Measurements from ENCODE around the gene TTYH3. TPM values are rescaled to one million over a fixed set of nuclear protein-coding genes. Genes with fewer than 3 reads are reported as not detected.
A peak's percentile ranks its signal among the peaks of the same experiment; 100 is the strongest.

The TTYH3 gene
- total RNA-seq, 1 experiment from 2014 or later: 25.0 TPM

DNA sequence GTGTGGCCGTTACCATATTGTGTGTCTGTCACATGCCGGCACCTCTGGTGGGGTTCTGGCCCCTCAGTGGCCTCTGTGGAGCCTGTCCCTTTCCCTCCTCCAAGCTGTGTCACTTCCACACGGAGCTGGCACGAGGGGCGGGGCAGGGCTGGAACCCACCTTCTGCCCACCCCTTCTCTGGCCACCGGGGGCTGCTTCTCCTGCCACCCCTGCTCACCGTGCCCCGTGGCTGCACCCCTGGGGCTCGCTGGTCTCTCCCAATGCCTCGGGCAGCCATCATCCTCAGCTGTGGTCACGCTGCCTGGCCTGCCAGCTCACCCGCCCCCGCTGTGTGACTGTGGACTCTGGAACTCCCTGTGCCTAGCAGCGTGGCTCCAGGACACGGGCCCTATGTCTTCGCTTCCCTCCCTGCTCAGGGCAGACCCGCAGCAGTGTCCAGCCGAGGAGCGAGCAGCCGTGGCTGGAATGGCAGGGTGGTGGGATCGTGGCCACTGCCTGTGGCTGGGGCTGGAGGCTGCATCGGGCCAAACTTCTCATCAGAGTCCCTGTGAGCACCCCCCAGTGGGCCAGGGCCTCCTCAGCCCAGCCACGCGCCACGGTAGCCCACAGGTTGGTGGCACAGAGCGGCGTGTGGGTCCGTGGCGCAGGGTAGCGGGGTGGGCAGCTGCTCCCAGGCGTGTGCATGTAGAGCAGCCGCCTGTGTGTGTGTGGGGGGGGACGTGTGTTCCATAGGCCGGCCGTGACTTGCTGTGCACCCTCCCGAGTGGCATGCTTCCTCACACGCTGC is 8.1 kb downstream of the TTYH3 start:
- Histone ChIP-seq H3K9ac (ENCODE audit: low read length) (no peak overlapping the region), H4K20me1 (ENCODE audit: low read length) (peaks cover 10% of the 10 kb centered on the region; the same call in 1 of the 2 replicates), H3F3A (ENCODE audit: low read length, unreplicated experiment) (no peaks in the 10 kb centered on the region), H3K9me3 (ENCODE audit: low read length) (no peaks in the 10 kb centered on the region), H3K9me2 (replicated peaks; ENCODE audit: low read length) (no peaks in the 10 kb centered on the region), H2AFZ (ENCODE audit: low read length) (no peak overlapping the region), H3K27me3 (ENCODE audit: low read length) (no peaks in the 10 kb centered on the region), H3K4me3 (ENCODE audit: low read length) (no peak overlapping the region), H3K79me2 (ENCODE audit: low read length) (peaks cover 32% of the 10 kb centered on the region), H3K27ac (ENCODE audit: low read length) (no peak overlapping the region), H3K4me1 (ENCODE audit: insufficient read depth, low read length) (no peaks in the 10 kb centered on the region), H3K36me3 (ENCODE audit: low read depth, low read length) (no peaks in the 10 kb centered on the region), H3K4me2 (ENCODE audit: low read length) (no peak overlapping the region)
- DNase-seq (no peak), ATAC-seq (no peak)
- POLR2A ChIA-PET (ENCODE audit: unreplicated experiment): no interaction called here
- no TSS peak for BruUV-seq (replicated peaks)
- intact Hi-C loops (cut with micrococcal nuclease): no loop called here
- CTCF ChIA-PET: no interaction called here
- TF ChIP-seq EZH2 (IDR thresholded peaks at IDR 0.05; ENCODE audit: low read length, unreplicated experiment) (no peak), EZH2phosphoT487 (IDR thresholded peaks at IDR 0.05; ENCODE audit: borderline replicate concordance, low read length) (no peak)
- TF ChIP-seq, protein P1, sequence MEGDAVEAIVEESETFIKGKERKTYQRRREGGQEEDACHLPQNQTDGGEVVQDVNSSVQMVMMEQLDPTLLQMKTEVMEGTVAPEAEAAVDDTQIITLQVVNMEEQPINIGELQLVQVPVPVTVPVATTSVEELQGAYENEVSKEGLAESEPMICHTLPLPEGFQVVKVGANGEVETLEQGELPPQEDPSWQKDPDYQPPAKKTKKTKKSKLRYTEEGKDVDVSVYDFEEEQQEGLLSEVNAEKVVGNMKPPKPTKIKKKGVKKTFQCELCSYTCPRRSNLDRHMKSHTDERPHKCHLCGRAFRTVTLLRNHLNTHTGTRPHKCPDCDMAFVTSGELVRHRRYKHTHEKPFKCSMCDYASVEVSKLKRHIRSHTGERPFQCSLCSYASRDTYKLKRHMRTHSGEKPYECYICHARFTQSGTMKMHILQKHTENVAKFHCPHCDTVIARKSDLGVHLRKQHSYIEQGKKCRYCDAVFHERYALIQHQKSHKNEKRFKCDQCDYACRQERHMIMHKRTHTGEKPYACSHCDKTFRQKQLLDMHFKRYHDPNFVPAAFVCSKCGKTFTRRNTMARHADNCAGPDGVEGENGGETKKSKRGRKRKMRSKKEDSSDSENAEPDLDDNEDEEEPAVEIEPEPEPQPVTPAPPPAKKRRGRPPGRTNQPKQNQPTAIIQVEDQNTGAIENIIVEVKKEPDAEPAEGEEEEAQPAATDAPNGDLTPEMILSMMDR (conservative IDR thresholded peaks at IDR 0.05; ENCODE audit: low read depth, low read length): no peak

DNA sequence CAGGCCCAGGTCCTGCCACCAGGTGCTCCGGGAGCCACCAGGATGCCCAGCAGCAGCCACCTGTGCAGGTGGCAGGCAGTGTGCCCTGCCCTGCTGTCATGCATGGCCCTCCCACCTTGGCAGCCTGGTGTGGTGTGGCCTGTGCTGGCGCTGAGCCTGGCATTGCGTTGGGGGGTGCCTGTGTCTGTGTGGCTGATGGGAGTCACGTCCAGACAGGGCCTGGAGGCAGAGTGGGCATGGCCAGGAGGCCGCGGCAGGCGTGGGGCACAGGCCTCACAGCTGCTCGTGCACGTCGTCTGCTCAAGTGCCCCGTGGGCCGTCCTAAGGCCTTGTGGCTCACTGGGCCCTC is 8.7 kb downstream of the TTYH3 start:
- Histone ChIP-seq H3K79me2 (ENCODE audit: low read length) (peaks cover 26% of the 10 kb centered on the region), H3F3A (ENCODE audit: low read length, unreplicated experiment) (no peaks in the 10 kb centered on the region), H3K9me2 (replicated peaks; ENCODE audit: low read length) (no peaks in the 10 kb centered on the region), H3K9me3 (ENCODE audit: low read length) (no peaks in the 10 kb centered on the region), H4K20me1 (ENCODE audit: low read length) (peaks cover 5% of the 10 kb centered on the region; the same call in 1 of the 2 replicates), H3K36me3 (ENCODE audit: low read depth, low read length) (no peaks in the 10 kb centered on the region), H3K4me2 (ENCODE audit: low read length) (no peak overlapping the region), H3K27me3 (ENCODE audit: low read length) (no peaks in the 10 kb centered on the region), H3K4me1 (ENCODE audit: insufficient read depth, low read length) (no peaks in the 10 kb centered on the region), H3K9ac (ENCODE audit: low read length) (no peak overlapping the region), H2AFZ (ENCODE audit: low read length) (no peak overlapping the region), H3K4me3 (ENCODE audit: low read length) (no peak overlapping the region), H3K27ac (ENCODE audit: low read length) (no peak overlapping the region)
- DNase-seq (no peak), ATAC-seq (no peak; the same call in 1 of the 2 replicates)
- BruUV-seq (replicated peaks): no TSS peak
- intact Hi-C loops (cut with micrococcal nuclease): no loop called here
- TF ChIP-seq EZH2phosphoT487 (IDR thresholded peaks at IDR 0.05; ENCODE audit: borderline replicate concordance, low read length) (no peak), EZH2 (IDR thresholded peaks at IDR 0.05; ENCODE audit: low read length, unreplicated experiment) (no peak)
- TF ChIP-seq, protein P1 (conservative IDR thresholded peaks at IDR 0.05; ENCODE audit: low read depth, low read length): no peak
- ChIA-PET CTCF (no interaction called here), POLR2A (ENCODE audit: unreplicated experiment) (no interaction called here)

DNA sequence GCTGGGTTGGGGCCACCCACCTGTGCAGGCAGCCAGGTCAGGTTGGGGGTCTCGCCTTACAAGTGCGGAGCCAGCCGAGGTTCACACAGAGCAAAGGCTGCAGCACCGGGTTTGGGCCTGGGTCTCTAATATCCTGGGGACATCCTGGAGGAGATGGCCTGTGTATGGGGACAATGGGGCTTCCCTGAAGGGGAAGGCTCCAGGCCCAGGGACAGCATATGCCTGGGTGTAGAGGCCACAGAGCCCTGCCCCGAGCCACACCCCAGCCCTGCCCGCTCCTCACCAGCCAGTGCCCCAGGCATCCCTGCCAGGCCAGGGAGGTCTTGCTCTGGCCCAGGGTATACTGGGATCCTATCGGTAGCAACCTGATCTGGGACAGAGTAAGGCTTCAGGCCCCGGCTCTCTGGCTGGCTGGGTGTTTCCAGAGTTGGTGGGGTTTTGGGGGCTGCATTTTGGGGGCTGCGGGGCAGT is 9.1 kb downstream of the TTYH3 start:
- H3K4me1 ChIP-seq (ENCODE audit: insufficient read depth, low read length): no peaks in the 10 kb centered on the region
- no peak overlapping the region for H3K4me3 ChIP-seq (ENCODE audit: low read length)
- peaks cover 2% of the 10 kb centered on the region; the same call in 1 of the 2 replicates for H4K20me1 ChIP-seq (ENCODE audit: low read length)
- intact Hi-C loops (cut with micrococcal nuclease): no loop called here
- H3K9me3 ChIP-seq (ENCODE audit: low read length): no peaks in the 10 kb centered on the region
- DNase-seq (no peak), ATAC-seq (peak; percentile 33)
- BruUV-seq (replicated peaks): no TSS peak
- H3F3A ChIP-seq (ENCODE audit: low read length, unreplicated experiment): no peaks in the 10 kb centered on the region
- H3K9me2 ChIP-seq (replicated peaks; ENCODE audit: low read length): no peaks in the 10 kb centered on the region
- H3K27ac ChIP-seq (ENCODE audit: low read length): no peak overlapping the region
- H3K79me2 ChIP-seq (ENCODE audit: low read length): peaks cover 22% of the 10 kb centered on the region
- H3K9ac ChIP-seq (ENCODE audit: low read length): no peak overlapping the region
- ChIA-PET POLR2A (ENCODE audit: unreplicated experiment) (no interaction called here), CTCF (no interaction called here)
- H3K27me3 ChIP-seq (ENCODE audit: low read length): no peaks in the 10 kb centered on the region
- H3K36me3 ChIP-seq (ENCODE audit: low read depth, low read length): no peaks in the 10 kb centered on the region
- no peak overlapping the region for H2AFZ ChIP-seq (ENCODE audit: low read length)
- no peak overlapping the region for H3K4me2 ChIP-seq (ENCODE audit: low read length)
- TF ChIP-seq EZH2 (IDR thresholded peaks at IDR 0.05; ENCODE audit: low read length, unreplicated experiment): no peak
